NCI-H128 (cell line): ENCODE results near the gene CDH13.
"Not testable (repeated sequence)": the region's sequence is repeated elsewhere in the genome, so short reads cannot be mapped to it uniquely, and the experiment has no call there.

Source experiments
- DNase-seq: peaks from one replicate; lab custom pipeline; 2025; ENCODE audit not compliant: unreplicated experiment; lab: John Stamatoyannopoulos, UW

The CDH13 gene

DNA sequence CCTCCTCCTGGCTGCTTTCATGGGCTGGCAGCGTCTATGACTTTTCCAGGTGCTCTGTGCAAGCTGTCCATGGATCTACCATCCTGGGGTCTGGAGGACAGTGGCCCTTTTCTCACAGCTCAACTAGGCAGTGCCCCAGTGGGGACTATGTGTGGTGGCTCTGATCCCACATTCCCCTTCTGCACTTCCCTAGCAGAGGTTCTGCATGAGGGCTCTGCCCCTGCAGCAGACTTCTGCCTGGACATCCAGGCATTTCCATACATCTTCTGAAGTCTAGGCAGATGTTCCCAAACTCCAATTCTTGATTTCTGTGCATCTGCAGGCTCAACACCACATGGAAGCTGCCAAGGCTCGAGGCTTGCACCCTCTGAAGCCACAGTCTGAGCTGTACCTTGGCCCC lies 307.2 kb downstream of the CDH13 start:
- not testable (repeated sequence) for DNase-seq

DNA sequence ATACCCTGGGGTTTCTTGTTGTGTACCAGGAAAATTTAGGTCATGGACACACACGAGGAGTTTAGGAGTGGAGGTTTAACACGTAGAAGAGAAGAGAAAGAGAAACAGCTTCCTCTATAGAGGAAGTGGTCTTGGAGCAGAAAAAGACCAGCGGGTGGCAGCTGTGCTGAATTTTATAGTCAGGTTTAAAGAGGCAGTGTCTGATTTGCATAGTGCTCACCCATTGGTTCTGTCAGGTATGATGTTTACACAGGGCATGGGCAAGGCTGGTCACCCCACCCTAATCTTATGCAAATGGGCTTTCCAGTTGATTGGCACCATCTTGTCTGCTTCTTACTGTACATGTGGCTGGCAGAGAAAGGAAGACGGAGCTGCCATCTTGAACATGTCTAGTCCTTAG lies 309.0 kb downstream of the CDH13 start:
- DNase-seq = no peak

DNA sequence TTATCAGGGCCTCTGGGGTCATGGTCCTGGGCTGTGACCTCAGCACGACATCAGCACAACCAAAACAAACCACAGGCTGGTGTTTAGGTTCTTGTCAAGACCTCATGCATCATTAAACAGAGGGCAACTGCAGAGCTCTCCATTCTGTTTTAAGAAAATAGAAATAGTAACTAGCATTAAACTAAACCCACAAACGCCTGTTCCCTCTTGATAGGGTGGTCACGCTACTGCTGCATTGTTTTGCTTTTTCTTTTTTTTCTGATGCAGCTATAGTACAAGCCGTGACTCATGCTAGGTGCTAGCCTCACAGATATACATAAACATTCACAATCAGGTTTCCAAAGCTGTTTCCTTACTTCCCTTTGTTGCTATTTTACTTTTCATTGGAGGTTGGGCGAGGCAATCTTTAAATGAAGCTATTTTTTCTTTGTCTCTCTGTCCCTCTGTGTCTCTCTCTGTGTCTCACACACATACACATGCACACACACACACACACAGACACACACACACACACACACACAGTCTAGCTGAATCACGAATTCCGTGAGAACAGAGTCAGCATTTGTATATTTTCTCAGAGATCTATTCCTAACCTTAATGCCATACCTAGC lies 310.3 kb downstream of the CDH13 start:
- DNase-seq = no peak

DNA sequence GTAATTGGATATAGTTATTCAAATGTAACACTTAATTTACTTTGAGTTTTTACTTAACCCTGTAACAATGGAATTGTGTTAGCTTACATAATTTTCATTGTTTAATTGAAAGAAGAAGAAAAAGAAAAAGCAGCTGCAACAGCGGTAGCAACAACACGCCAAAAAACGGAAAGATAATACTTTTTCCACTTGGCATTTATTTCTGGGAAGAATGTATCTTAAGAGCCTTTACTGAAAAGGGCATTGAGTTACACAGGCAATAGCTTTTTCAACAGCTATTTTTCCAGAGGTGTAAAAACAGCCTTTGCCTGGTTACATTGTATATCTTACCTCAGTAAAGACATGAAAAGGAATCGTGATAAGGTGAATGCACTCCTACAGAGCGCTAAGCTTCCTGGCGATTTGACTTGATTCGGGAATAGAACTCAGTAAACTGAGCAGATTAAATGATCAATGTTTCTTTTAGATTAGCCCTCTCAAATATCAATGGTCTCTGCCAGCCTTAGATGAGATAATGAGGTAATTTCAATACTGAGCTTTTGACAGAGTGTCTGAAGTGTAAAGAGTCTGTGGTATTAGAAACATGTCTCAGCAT lies 311.3 kb downstream of the CDH13 start:
- DNase-seq = no peak

DNA sequence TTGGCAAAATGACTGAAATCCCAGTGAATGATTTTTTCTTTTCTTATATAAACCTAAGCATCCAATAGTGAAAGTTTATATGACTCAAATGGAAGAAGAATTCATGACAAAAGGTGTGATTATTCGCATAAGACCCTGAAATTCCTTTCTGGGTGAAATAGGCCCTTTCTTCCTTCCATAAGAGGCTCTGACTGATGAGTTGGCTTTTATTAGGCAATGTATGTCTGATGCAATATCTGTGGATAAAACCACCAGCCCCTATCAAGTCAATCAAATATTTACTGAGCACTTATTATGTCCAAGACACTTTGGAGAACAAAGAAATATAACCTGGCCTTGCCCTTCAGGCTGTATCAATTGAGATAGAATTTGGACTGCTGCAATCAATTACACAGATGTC lies 316.6 kb downstream of the CDH13 start:
- no peak for DNase-seq

DNA sequence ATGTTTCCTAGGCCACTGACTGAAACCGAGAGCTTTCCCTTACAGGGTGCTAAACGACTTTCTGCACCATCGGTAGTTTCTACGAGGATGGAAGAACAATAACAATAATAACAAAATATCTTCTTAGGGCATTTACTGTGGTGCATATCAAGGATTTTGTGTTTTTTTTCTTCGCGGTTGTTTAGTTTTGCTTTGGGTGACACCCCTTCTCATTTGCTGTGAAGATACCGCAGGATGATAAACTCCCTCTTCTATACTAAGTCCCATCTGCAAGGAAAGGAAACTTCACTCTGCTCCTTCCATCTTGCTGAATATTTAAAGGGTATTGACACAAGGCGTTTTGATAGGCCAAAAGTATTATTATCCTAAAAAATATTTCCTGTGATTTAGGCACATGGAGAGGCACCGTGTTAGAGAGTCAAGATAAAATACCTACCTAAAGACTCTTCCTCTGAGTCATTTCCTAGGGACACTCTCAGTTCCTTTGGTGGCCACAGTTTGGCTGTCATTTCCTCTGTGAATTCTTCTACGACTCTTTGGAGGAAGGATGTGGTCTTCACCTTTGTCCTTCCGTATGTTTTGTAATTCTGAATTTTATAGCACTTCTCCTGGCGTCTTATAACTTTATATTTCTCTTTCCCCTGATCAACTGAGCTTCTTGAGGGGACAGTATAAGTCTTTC lies 318.8 kb downstream of the CDH13 start:
- no peak for DNase-seq

DNA sequence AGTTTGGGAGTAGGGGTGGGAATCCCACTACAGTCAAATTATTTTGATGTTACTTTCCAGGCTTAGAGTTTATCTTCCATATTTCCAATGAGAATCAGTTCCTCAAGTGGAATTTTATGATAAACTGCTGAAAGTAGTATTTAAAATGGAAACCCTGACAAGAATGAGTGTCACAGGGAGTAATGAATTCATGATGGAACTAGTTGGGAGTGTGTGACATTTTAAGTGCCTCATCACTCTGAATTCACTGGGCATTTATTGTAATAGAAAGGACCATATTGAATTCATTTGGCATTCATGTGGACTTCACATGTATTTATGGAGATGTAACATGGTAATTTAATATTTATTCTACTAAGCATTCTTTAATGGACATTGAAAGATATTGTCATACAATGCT lies 320.9 kb downstream of the CDH13 start:
- no peak for DNase-seq

DNA sequence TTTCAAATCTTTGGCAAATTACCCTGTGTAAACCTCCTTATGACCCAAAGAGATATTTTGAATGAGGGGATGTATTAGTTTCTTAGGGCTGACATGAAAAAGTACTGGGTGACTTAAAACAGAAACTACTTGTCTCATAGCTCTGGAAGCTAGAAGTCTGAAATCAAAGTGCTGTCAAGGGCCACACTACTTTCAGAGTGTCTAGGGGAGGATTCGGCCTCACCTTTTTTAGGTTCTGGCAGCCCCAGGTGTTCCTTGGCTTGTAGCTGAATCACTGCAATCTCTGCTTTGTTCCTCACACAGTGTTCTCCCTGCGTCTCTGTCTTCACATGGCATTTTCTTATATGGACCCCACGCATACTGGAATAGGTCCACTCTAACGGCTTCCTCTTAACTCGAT lies 322.2 kb downstream of the CDH13 start:
- DNase-seq = no peak

DNA sequence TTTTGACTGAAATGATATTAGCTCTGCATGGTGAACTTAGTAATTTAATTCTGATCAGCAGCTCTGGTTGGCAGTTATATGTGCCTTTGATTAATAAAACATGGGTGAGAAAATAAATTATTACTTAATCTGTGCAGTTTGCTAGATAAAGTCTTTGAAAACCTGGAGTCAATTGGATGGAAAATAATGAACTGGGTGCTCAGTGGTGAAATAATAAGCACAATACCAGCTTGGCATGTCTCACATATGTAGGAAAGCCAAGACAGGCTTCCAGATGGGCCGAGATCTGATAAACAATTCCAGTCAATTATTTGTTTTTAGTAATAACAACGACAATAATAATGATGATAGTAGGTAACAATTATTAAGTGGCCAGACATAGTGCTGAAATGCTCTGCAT lies 326.7 kb downstream of the CDH13 start:
- DNase-seq = no peak

DNA sequence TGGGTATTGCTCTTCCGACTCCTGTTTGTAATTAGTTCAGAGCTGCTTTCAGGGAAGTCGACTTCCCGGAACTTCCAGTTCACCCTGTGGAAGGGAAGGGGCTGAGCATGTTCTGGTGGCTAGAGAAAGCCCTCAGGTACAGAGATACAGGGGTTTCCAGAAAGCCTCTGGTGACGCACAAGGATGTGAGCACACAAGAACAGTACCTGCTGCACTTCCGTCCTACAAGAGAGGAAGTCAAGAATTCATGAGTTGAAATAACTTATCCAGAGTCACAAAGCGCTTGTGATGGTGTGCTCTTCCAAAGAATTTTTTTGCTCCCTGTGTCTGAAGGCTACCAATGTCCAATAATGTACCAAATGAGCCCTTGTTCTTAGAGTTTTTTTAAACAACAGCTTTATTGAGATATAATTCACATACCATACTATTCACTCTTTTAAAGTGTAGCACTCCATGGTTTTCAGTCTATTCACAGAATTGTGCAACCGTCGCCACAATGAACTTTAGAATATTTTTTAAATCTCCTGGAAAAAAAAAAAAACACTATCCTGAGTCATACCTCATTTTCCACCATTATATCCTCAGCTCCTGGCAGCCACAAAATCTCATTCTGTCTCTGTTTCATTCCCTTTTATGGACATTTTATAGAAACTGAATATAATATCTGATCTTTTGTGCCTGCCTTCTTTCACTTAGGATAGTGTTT lies 327.6 kb downstream of the CDH13 start:
- DNase-seq = no peak

DNA sequence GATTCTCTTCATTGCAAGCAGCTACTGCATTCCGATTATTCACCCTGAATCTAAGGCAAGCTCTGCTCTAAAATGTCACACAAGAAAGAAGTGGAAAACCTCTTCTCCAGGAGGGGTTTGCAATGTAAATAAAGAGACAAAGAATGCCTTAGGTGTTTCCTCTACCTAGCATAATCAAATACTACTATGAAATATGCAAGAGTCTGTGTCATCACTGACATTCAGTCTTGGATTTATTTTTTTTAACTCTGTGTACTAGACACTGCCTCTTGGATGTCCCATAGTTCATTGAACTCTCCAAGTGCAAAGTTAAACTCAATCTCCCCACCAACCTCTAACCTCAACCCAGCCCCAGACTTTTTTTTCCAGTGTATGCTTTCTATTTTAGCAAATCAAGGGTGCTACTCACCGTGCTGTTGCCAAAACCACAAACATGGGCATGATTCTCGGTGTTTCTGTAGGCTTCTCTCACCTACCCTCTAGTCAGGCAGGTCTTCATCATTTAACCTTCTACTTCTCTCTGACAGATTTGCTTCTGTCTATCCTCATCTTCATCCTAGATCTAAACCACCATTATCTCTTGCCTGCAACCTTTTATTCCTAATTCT lies 329.1 kb downstream of the CDH13 start:
- DNase-seq = no peak

DNA sequence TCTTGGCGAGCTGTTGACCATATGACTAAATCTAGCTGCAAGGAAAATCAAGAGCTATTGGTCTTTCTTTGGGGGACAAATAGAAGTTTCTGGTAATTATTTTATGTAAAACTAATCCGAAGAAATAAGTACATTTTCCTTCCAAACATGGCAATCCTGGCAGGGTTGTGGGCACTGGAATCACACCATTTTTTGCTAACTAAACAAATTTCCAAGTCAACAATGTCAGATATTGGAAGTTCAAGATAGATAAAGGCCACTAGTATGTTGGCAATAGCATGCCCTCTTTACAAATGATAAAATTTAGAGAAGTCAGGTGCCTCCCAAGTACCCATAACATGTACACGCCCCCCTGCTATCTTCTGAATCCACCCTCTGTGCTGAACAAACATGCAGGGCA lies 330.4 kb downstream of the CDH13 start:
- no peak for DNase-seq

DNA sequence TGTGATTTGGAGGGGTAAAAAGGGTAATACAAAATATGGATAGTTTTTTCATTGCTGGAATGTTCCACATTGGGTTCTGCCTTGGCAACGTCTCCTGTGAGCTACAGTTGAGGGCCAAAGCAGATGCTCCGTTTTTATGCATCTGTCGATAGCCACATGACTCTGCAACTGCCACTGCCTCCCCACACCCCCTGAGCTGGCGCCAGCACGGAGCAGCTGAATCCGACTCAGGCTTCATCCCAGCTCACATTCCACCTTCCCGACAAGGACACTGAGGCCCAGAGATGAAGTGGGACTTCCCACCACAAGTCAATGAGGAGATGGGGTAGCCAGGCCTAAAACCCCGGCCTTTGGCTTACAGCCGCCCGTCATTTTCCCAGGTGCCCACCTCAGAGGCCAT lies 334.1 kb downstream of the CDH13 start:
- DNase-seq = no peak

DNA sequence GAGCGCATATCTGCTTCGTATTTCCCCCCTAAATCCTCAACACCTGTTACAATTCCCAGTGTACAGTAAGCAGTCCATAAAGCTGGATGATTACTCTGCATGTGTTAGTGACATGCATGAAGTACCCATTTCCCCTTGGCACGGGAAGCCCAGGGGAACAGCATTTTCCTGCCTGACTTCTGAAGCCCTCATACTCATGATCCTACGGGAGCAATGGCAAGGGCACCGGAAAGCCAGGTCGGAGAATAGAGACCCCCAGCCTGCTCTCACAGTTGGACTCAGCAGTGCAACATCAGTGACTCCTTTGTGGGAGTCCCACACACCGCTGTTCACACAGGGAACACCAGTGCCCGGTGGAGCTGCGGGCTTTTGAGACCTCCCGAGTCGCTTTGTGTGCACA lies 336.9 kb downstream of the CDH13 start:
- no peak for DNase-seq

DNA sequence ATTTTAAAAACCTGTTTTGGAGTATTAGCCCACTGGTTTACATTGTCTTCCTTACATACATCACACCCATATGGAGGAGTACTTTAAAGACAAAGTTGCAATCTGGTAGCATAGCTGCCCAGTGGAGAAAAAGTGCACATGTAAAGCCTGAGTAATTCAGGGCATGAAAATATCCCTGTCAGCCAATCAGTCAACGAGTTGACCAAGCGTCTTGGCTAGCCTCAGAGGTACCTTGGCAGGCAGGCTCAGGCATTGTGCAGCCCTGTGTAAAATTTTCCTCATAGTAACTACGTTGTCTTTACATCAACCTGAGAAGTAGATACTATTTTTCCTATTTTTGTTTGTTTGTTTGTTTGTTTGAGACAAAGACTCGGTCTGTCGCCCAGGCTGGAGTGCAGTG lies 339.0 kb downstream of the CDH13 start:
- no peak for DNase-seq

DNA sequence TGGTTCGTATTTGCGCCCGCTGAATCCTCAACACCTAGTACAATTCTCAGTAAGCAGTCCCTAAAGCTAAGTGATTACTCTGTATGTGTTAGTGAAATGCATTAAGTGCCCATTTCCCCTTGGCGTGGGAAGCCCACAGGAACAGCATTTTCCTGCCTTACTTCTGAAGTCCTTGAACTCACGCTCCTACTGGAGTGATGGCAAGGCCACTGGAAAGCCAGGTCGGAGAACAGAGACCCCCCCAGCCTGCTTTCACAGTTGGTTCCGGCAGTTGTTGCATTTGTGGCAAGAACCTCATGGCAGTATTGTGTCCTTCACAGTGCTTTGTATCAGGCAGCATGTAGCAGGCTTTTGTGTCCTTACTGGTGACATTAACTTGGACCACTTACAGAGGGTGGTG lies 340.7 kb downstream of the CDH13 start:
- DNase-seq = no peak

DNA sequence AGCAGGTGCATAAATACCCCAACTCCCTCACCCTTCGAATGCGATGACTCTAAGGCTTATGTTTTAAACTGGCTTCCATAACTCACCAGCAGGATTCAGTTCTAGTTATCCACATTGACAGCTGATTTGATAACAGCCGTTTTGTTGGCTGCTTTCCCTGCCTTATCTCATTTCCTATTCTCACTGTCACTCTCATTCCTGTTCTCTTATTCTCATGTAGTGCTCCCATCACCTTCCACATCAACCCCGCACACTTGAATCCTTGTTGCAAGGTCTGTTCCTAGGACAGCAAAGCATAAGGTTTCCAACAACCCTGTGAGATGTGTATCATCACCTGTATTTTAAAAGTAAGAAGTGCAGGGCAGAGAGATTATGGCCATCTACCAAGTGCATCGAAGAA lies 344.4 kb downstream of the CDH13 start:
- DNase-seq = no peak

DNA sequence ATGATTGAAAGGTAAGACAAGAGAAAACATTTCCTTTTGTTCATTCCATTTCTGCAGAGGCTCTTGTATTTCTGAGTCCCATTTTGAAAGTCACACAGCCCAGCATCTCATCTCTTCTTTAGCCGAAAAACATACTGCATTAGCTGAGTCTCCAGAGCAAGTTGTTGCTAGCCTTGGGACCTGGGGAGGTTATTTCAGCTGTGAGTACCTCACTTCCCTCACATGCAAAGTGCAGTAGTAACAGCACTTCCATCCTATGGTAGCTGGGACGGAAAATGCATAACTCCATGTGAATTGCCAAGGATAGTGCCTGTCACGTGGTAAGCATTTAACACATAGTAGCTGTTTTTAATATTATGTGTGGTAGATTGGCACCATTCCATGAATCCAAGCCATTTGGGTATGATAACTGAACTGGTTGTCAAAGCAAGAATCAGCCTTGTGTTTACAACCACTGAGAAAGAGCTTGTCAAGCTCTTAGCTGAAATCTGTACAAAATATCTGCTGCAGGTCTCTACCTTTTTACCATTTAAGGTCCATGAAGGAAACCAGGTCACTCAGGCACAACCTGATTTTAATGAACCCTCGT lies 345.7 kb downstream of the CDH13 start:
- DNase-seq = no peak

DNA sequence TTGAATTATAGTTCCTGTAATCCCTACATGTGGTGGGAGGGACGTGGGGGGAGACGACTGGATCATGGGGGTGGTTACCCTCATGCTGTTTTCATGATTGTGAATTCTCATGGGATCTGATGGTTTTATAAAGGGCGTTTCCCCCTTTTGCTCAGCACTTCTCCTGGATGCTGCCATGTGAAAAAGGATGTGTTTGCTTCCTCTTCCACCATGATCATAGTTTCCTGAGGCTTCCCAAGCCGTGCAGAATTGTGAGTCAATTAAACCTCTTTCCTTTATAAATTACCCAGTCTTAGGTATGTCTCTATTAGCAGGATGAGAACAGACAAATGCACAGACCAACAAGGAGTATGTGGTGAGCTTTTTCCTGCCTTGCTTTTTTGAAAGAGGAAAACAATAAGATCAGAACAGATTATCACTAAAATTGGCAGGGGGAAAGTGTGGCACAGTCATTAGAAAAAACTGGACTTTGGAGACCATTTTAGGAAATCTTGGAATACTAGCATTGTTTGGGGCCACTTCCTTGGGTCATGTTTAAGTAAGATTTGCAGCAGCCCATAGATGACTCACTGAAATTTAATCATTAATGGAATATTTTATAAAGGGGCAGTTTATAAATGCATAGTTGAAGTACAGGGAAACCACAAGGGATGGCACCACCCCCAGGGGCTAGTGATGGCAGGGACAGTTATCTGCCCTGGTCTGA lies 352.8 kb downstream of the CDH13 start:
- no peak for DNase-seq

DNA sequence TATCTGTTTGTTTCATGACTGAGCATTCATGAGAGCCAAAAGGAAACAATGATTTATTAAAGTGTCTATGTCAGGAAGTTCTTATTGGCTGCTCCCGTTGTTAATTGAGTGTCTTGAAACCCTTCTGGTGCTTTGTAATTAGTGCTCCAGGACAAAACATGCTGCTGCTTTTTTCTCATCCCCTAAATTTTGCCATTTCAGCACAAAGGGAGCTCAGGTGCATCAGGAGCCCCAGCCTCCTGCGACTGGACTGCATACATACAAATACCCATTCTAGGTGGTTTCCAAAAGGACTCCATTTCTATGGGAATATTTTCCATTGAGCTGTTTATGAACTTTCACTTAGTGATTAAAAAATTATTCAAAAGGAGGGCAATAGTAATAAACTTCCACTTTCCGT lies 354.0 kb downstream of the CDH13 start:
- DNase-seq = no peak

DNA sequence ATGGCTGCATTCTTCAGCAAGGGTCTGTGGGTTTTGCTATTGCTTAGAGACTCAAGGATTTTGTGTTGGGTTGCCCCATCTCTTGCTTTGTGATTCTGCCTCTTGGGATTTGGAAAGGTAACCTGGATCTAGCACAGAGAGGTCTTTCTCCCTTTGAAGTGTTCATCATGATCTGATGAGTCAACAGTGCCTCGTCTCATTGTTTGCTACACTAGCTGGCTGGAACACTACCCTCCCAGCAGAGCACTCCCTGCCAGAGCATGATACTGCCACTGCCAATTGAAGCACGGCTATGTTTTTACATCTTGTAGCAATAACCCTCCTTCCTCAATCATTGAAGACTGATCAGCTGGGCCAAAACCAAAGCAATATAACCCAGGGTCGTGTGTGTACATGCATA lies 361.0 kb downstream of the CDH13 start:
- DNase-seq = no peak
